Ovary (tissue), 3 donors: ENCODE measurements around the gene MSMP.

Experiments used
- CTCF ChIP-seq, 3 donors: fragments of 450-650 bp in 2 of 3; fragments of 200-600 bp in 1 of 3; IDR thresholded peaks; one replicate each; pipeline versions ENCODE4 v1.5.1 to v1.8.0; 2016 to 2022; ENCODE audit warnings: antibody characterized with exemption in 3 of 3, mild to moderate bottlenecking in 1 of 3
- EP300 ChIP-seq: sonication (generic); formaldehyde crosslinking; IDR thresholded peaks from one replicate; pipeline ENCODE4 v1.6.1; 2017; ENCODE audit warnings: antibody characterized with exemption
- POLR2A ChIP-seq: fragments of 450-650 bp; IDR thresholded peaks from one replicate; pipeline ENCODE4 v1.6.1; 2017; ENCODE audit warnings: antibody characterized with exemption, mild to moderate bottlenecking, moderate library complexity
- donor health status: DM: no; HTN: no; CAD: no.

GRCh38 chr9:35760651-35761050 lies 6.6 kb upstream of the MSMP start:
- TF ChIP-seq CTCF (IDR thresholded peaks at IDR 0.05), result no peak
- TF ChIP-seq POLR2A, result no peak
- no peak for TF ChIP-seq EP300
